NCI-H345 treated with DMSO at 0.1 percent for 48 hours (cell line): ENCODE data around the gene G2E3.
"Not testable (repeated sequence)": the region's sequence is repeated elsewhere in the genome, so short reads cannot be mapped to it uniquely, and the experiment has no call there.

Source experiments
- DNase-seq: peaks from one replicate; lab custom pipeline; 2025; ENCODE audit not compliant: unreplicated experiment; lab: John Stamatoyannopoulos, UW

The G2E3 gene

GRCh38 chr14:30559638-30560091 is 707 bp downstream of the G2E3 start:
- peak; percentile 10 for DNase-seq

- no peak for DNase-seq
These were observed 1.6 kb downstream of the G2E3 start for GRCh38 chr14:30560581-30560980.

- no peak for DNase-seq
These were observed 5.4 kb downstream of the G2E3 start for GRCh38 chr14:30564235-30564867.

GRCh38 chr14:30564868-30565248 is 5.9 kb downstream of the G2E3 start:
- no peak for DNase-seq

- DNase-seq: no peak
These were observed 10.4 kb downstream of the G2E3 start for GRCh38 chr14:30569216-30569902.

- DNase-seq: no peak
These were observed 10.9 kb downstream of the G2E3 start for GRCh38 chr14:30569903-30570226.

GRCh38 chr14:30572237-30572636 is 13.3 kb downstream of the G2E3 start:
- no peak for DNase-seq

GRCh38 chr14:30572771-30573170 is 13.8 kb downstream of the G2E3 start:
- no peak for DNase-seq

GRCh38 chr14:30573226-30573814 is 14.4 kb downstream of the G2E3 start:
- no peak for DNase-seq

- DNase-seq: no peak
These were observed 15.0 kb downstream of the G2E3 start for GRCh38 chr14:30573966-30574365.

- DNase-seq: not testable (repeated sequence)
These were observed 15.8 kb downstream of the G2E3 start for GRCh38 chr14:30574777-30575176.

GRCh38 chr14:30576333-30576732 is 17.4 kb downstream of the G2E3 start:
- not testable (repeated sequence) for DNase-seq

- no peak for DNase-seq
These were observed 21.8 kb downstream of the G2E3 start for GRCh38 chr14:30580616-30581282.

- DNase-seq: no peak
These were observed 22.3 kb downstream of the G2E3 start for GRCh38 chr14:30581283-30581625.

- DNase-seq: no peak
These were observed 23.4 kb downstream of the G2E3 start for GRCh38 chr14:30582376-30582775.

- DNase-seq: no peak
These were observed 25.2 kb downstream of the G2E3 start for GRCh38 chr14:30584058-30584630.

GRCh38 chr14:30585204-30585603 is 26.2 kb downstream of the G2E3 start:
- DNase-seq: no peak

- no peak for DNase-seq
These were observed 28.2 kb downstream of the G2E3 start for GRCh38 chr14:30587141-30587540.

GRCh38 chr14:30588873-30589272 is 29.9 kb downstream of the G2E3 start:
- DNase-seq: no peak

- DNase-seq: no peak
These were observed 38.0 kb downstream of the G2E3 start for GRCh38 chr14:30596935-30597334.

- DNase-seq: no peak
These were observed 38.5 kb downstream of the G2E3 start for GRCh38 chr14:30597504-30597903.
